Measurements from ENCODE around the gene MTMR12. TPM values are rescaled to one million over a fixed set of nuclear protein-coding genes. Genes with fewer than 3 reads are reported as not detected.

Gene MTMR12
- total and polyA plus RNA-seq, 2 of the 8 experiments (the other 6 are each of a cell fraction or from before 2014, with no cell fraction given) = 19.1 to 59.3 TPM

GRCh38 chr5:32357658-32358057 is 44.9 kb upstream of the MTMR12 start:
- H2BK12ac ChIP-seq (ENCODE audit: low read depth, low read length) = no peak overlapping the region
- H3K4me1 ChIP-seq (replicated peaks in 1 of 4; ENCODE audit: control insufficient read depth in 3 of 4, insufficient read depth in 4 of 4, low read length in 3 of 4) = peaks cover 0 to 2% (median 0%) of the 10 kb centered on the region in 4 experiments; a peak in 1 of 7 replicates
- no peak overlapping the region for H3K4me2 ChIP-seq (ENCODE audit: insufficient read depth in 1 of 2, low read depth in 2 of 2, low read length in 2 of 2)
- H4K8ac ChIP-seq (ENCODE audit: extremely low read depth, insufficient read depth, low read length) = no peak overlapping the region
- no peak overlapping the region for H2BK5ac ChIP-seq (ENCODE audit: low read depth, low read length)
- no peaks in the 10 kb centered on the region for H4K20me1 ChIP-seq (replicated peaks in 1 of 2; ENCODE audit: control insufficient read depth in 1 of 2, insufficient read depth in 2 of 2, low read length in 2 of 2)
- peaks cover 0 to 37% (median 7%) of the 10 kb centered on the region in 4 experiments; a peak in 5 of 8 replicates for H3K36me3 ChIP-seq (ENCODE audit: control insufficient read depth in 2 of 4, insufficient read depth in 4 of 4, low read length in 3 of 4)
- no peak overlapping the region for H2AFZ ChIP-seq (ENCODE audit: low read length)
- no peak overlapping the region for H4K91ac ChIP-seq (replicated peaks; ENCODE audit: insufficient read length, low read length)
- H3K79me1 ChIP-seq (ENCODE audit: low read depth, low read length) = no peaks in the 10 kb centered on the region
- H3K79me2 ChIP-seq (ENCODE audit: control insufficient read depth in 1 of 2, insufficient read depth in 2 of 2, low read length in 2 of 2) = no peaks in the 10 kb centered on the region
- ChIA-PET CTCF (ENCODE audit: partially characterized antibody) (interaction anchor here (0.6 to 1.6 kb wide), 3 partner anchors 8 to 124 kb away, joined by 3 read pairs; no protein-coding TSS in a partner anchor), POLR2A (ENCODE audit: partially characterized antibody) (no interaction called here)
- no peak overlapping the region for H2BK15ac ChIP-seq (ENCODE audit: low read length)
- FAIRE-seq (no peak), DNase-seq (ENCODE audit: low read depth in 1 of 2, low spot score in 2 of 2) (no peak)
- H3K56ac ChIP-seq (replicated peaks; ENCODE audit: insufficient read length, low read depth, low read length) = no peak overlapping the region
- no peak for TF ChIP-seq YY1 (IDR thresholded peaks at IDR 0.05; ENCODE audit: low read depth, low read length)
- H3K27me3 ChIP-seq (replicated peaks in 1 of 4; ENCODE audit: control insufficient read depth in 3 of 4, extremely low read depth in 1 of 4, insufficient read depth in 3 of 4, low read length in 3 of 4) = no peaks in the 10 kb centered on the region
- no peak overlapping the region for H3K23ac ChIP-seq (ENCODE audit: insufficient read length)
- H2AK5ac ChIP-seq (ENCODE audit: low read depth, low read length) = no peak overlapping the region
- H3K4me3 ChIP-seq (ENCODE audit: extremely low read depth in 1 of 4, insufficient read depth in 2 of 4, low read depth in 3 of 4, low read length in 4 of 4) = no peak overlapping the region
- no peak overlapping the region for H3K18ac ChIP-seq (ENCODE audit: extremely low read depth, low read length)
- H3K14ac ChIP-seq (ENCODE audit: insufficient read length) = no peak overlapping the region
- no peak overlapping the region for H4K5ac ChIP-seq (ENCODE audit: insufficient read length, low read depth, low read length)
- H2BK120ac ChIP-seq (replicated peaks; ENCODE audit: low read depth, low read length) = no peak overlapping the region
- no peak overlapping the region for H3K9ac ChIP-seq (replicated peaks in 1 of 4; ENCODE audit: extremely low read depth in 1 of 4, low read depth in 3 of 4, low read length in 3 of 4)
- no peaks in the 10 kb centered on the region for H3K9me3 ChIP-seq (ENCODE audit: insufficient read depth in 2 of 2, low read depth in 1 of 2, low read length in 1 of 2)
- H3K4ac ChIP-seq (replicated peaks; ENCODE audit: insufficient read length, low read depth, low read length) = no peak overlapping the region
- no peak overlapping the region for H3K27ac ChIP-seq (ENCODE audit: low read depth, low read length)
- no peaks in the 10 kb centered on the region for H3K23me2 ChIP-seq (ENCODE audit: low read depth, low read length)
- H2BK20ac ChIP-seq (ENCODE audit: low read length) = no peak overlapping the region

Measured in H1 (cell line).